Erythroblast (primary cell): Measurements from ENCODE around the gene IL17B.

Source experiments
- GATA1 ChIP-seq: IDR thresholded peaks from 2 replicates; pipeline ENCODE4 v1.6.1; 2011; ENCODE audit warnings: low read depth, mild to moderate bottlenecking, control low read depth, low read length, moderate library complexity
- POLR2A ChIP-seq: IDR thresholded peaks from 2 replicates; pipeline ENCODE4 v1.6.1; 2011; ENCODE audit warnings: mild to moderate bottlenecking, low read length

DNA sequence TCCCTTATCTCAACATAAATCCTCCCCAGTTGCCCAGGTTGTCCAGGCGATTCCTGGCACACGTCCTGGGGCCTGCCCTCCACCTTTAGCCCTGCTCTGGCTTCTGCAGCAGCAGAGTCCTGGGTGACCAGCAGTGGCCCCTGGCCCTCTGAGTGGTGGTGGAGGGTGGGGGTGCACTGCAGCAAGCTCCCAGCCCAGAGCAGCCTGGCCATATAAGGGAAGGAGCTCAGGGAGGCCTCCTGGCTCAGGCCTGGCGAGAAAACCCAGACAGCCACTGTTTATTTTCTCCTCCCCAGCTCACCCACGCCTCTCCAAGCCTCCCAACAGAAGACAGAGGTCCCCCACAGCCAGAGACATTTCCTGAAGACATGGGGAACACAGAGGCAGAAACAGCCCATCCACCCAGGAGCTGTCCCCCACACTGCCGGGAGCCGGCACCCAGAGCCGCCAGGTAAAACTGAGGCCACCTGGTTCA lies 44.7 kb upstream of the IL17B start:
- TF ChIP-seq POLR2A (no peak), GATA1 (no peak)
